Measurements from ENCODE around the gene UBTD1. TPM values are rescaled to one million over a fixed set of nuclear protein-coding genes. Genes with fewer than 3 reads are reported as not detected.

UBTD1 gene
- total RNA-seq, 2 donors from 2014 or later = 3.3 to 5.6 TPM

- Mint-ChIP-seq H3K27me3 (peaks cover 0 to 2% of the 10 kb centered on the region in 2 donors), H3K36me3 (no peaks in the 10 kb centered on the region), H3K27ac (peak overlapping the region in 1 of 2 donors; percentile 56), H3K4me1 (ENCODE audit: low read depth in 2 of 2) (peaks cover 28 to 54% of the 10 kb centered on the region in 2 donors), H3K4me3 (no peak overlapping the region), H3K9me3 (no peaks in the 10 kb centered on the region)
- DNase-seq (ENCODE audit: low spot score) (no peak), ATAC-seq (no peak)
These were observed 3.7 kb upstream of the UBTD1 start for GRCh38 chr10:97494863-97495506.

DNA sequence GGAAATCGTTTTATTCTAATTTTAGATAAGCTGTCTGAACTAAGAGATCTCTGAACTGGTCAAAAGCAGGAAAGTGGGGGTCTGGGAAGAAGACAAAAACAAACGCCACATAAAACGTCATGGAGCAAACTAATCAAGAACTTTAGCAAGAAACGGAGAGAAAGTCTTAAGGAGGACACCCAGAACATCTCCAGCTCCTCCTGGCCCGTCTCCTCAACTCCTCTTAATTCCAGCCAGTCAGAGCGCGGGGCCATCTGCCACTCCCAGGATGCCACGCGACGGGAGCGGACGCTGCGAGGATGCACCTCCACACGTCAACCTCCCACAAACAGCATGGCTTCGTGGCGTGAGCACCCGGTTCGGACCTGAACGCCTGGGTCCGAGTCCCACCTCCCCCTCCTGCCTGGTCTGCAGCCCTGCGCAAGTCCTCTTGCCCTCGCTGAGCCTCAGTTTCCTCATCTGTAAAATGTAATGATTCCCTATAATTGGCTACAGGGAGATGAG is 1.1 kb upstream of the UBTD1 start:
- DNase-seq (ENCODE audit: low spot score) = peak; percentile 84
- peak overlapping the region; percentile 86 to 89 for H3K27ac Mint-ChIP-seq
- H3K4me1 Mint-ChIP-seq (ENCODE audit: low read depth in 2 of 2) = peaks cover 23 to 55% of the 10 kb centered on the region in 2 donors
- H3K27me3 Mint-ChIP-seq = peaks cover 18 to 27% of the 10 kb centered on the region in 2 donors
- no peaks in the 10 kb centered on the region for H3K36me3 Mint-ChIP-seq
- ATAC-seq = peak; percentile 36 to 53
- peak overlapping the region; percentile 98 for H3K4me3 Mint-ChIP-seq
- no peaks in the 10 kb centered on the region for H3K9me3 Mint-ChIP-seq

GRCh38 chr10:97498076-97498840 is 466 bp upstream of the UBTD1 start, which contains the start of gene MMS19:
MMS19 (minus strand) TSS chr10:97498422; CDS start chr10:97498384, 38 bp downstream.
- H3K4me1 Mint-ChIP-seq (ENCODE audit: low read depth in 2 of 2) = peaks cover 23 to 55% of the 10 kb centered on the region in 2 donors
- H3K9me3 Mint-ChIP-seq = no peaks in the 10 kb centered on the region
- peak within 1 kb of the TSS; percentile 98 for H3K4me3 Mint-ChIP-seq
- H3K27ac Mint-ChIP-seq = peak within 1 kb of the TSS; percentile 86 to 89
- no peaks in the 10 kb centered on the region for H3K36me3 Mint-ChIP-seq
- DNase-seq (ENCODE audit: low spot score) (peak; percentile 99), ATAC-seq (peak; percentile 95 to 96)
- peaks cover 19 to 27% of the 10 kb centered on the region in 2 donors for H3K27me3 Mint-ChIP-seq

DNA sequence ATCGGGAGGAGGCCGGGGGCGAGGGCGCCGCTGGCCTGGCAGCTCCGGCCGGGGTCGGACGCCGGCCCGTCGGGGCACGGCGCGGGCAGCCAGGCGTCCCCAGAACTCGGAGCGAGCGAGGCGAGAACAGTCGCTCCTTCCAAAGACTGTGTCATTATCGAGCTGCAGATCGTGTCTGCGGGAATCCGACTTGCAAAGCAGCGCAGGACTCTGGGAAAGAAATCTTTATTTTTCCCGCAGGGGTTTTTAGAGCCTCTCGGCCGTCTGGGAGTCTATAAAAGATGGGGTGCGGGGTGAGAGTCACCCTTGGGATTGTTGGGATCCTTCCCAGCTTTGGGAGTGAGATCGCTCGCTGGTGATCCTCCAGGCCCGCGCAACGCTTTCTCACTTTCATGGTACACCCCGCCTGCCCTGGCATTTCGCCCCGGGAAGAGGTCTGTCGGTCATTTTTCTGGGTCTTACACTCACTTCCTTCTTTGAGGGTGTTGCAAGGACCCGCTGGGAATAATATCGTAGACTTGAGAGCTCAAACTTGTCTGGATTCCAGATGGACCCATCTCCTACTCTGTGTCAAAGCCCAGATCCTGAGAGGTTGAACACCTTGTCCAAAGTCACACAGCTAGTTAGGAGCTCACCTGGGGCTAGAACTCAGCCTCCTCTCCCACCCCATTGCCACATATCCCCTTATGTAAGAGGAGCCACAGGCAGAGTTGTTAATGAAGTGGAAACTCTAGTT is 1.0 kb downstream of the UBTD1 start:
- no peaks in the 10 kb centered on the region for H3K9me3 Mint-ChIP-seq
- ATAC-seq = no peak
- H3K4me1 Mint-ChIP-seq (ENCODE audit: low read depth in 2 of 2) = peaks cover 17 to 47% of the 10 kb centered on the region in 2 donors
- H3K27ac Mint-ChIP-seq = no peak overlapping the region
- peak overlapping the region; percentile 53 for H3K4me3 Mint-ChIP-seq
- H3K36me3 Mint-ChIP-seq = no peaks in the 10 kb centered on the region
- DNase-seq (ENCODE audit: low spot score) = no peak
- H3K27me3 Mint-ChIP-seq = peaks cover 19 to 27% of the 10 kb centered on the region in 2 donors

- Mint-ChIP-seq H3K9me3 (no peaks in the 10 kb centered on the region), H3K27me3 (peaks cover 19 to 27% of the 10 kb centered on the region in 2 donors), H3K4me1 (ENCODE audit: low read depth in 2 of 2) (peaks cover 15 to 43% of the 10 kb centered on the region in 2 donors), H3K27ac (no peak overlapping the region), H3K36me3 (no peaks in the 10 kb centered on the region), H3K4me3 (peak overlapping the region; percentile 53)
- no peak for DNase-seq (ENCODE audit: low spot score)
- no peak for ATAC-seq
These were observed 1.5 kb downstream of the UBTD1 start for GRCh38 chr10:97500297-97500575.

- H3K36me3 Mint-ChIP-seq = no peaks in the 10 kb centered on the region
- DNase-seq (ENCODE audit: low spot score) = no peak
- no peak overlapping the region for H3K4me3 Mint-ChIP-seq
- peaks cover 4 to 18% of the 10 kb centered on the region in 2 donors for H3K4me1 Mint-ChIP-seq (ENCODE audit: low read depth in 2 of 2)
- H3K27me3 Mint-ChIP-seq = peaks cover 25 to 33% of the 10 kb centered on the region in 2 donors
- no peak for ATAC-seq
- no peaks in the 10 kb centered on the region for H3K9me3 Mint-ChIP-seq
- no peak overlapping the region for H3K27ac Mint-ChIP-seq
These were observed 4.2 kb downstream of the UBTD1 start for GRCh38 chr10:97502916-97503315.

GRCh38 chr10:97503406-97503805 is 4.7 kb downstream of the UBTD1 start:
- no peak overlapping the region for H3K27ac Mint-ChIP-seq
- ATAC-seq = no peak
- peaks cover 4 to 14% of the 10 kb centered on the region in 2 donors for H3K4me1 Mint-ChIP-seq (ENCODE audit: low read depth in 2 of 2)
- H3K9me3 Mint-ChIP-seq = no peaks in the 10 kb centered on the region
- peaks cover 25 to 33% of the 10 kb centered on the region in 2 donors for H3K27me3 Mint-ChIP-seq
- no peak for DNase-seq (ENCODE audit: low spot score)
- no peaks in the 10 kb centered on the region for H3K36me3 Mint-ChIP-seq
- H3K4me3 Mint-ChIP-seq = no peak overlapping the region

GRCh38 chr10:97505152-97505551 is 6.4 kb downstream of the UBTD1 start:
- Mint-ChIP-seq H3K27ac (no peak overlapping the region), H3K9me3 (no peaks in the 10 kb centered on the region), H3K4me3 (no peak overlapping the region), H3K4me1 (ENCODE audit: low read depth in 2 of 2) (peaks cover under 1 to 10% of the 10 kb centered on the region in 2 donors), H3K36me3 (no peaks in the 10 kb centered on the region), H3K27me3 (peaks cover 23 to 29% of the 10 kb centered on the region in 2 donors)
- no peak for DNase-seq (ENCODE audit: low spot score)
- no peak for ATAC-seq

GRCh38 chr10:97506199-97506991 is 7.7 kb downstream of the UBTD1 start:
- no peak for DNase-seq (ENCODE audit: low spot score)
- Mint-ChIP-seq H3K27ac (no peak overlapping the region), H3K4me3 (no peak overlapping the region), H3K27me3 (peaks cover 15 to 16% of the 10 kb centered on the region in 2 donors), H3K36me3 (no peaks in the 10 kb centered on the region), H3K9me3 (no peaks in the 10 kb centered on the region), H3K4me1 (ENCODE audit: low read depth in 2 of 2) (no peaks in the 10 kb centered on the region)
- ATAC-seq = peak in 1 of 2 donors; percentile 31

DNA sequence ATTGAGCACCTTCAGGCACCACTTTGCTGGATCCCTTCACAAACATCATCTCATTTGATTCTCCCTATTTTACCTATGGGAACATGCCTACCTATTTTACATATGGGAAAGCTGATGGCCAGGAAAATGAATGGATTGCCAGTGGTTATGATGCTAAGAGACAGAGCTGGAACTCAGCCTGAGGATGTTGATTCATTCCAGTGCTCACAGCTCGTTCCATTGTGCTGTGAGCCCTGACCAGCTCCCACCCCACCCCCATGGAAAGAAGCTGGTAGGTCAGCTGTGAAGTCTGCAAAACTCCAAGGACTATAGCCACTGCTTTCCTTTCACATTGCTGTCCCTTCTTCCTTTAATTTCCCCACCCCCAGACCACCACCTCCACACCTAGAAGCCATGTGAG is 9.6 kb downstream of the UBTD1 start:
- no peak overlapping the region for H3K4me3 Mint-ChIP-seq
- DNase-seq (ENCODE audit: low spot score) = no peak
- H3K27ac Mint-ChIP-seq = no peak overlapping the region
- no peaks in the 10 kb centered on the region for H3K9me3 Mint-ChIP-seq
- peaks cover 9 to 10% of the 10 kb centered on the region in 2 donors for H3K27me3 Mint-ChIP-seq
- no peaks in the 10 kb centered on the region for H3K36me3 Mint-ChIP-seq
- ATAC-seq = no peak
- H3K4me1 Mint-ChIP-seq (ENCODE audit: low read depth in 2 of 2) = no peaks in the 10 kb centered on the region

GRCh38 chr10:97509120-97509680 is 10.5 kb downstream of the UBTD1 start:
- ATAC-seq (peak in 1 of 2 donors; percentile 22), DNase-seq (ENCODE audit: low spot score) (no peak)
- Mint-ChIP-seq H3K27me3 (peaks cover 9 to 16% of the 10 kb centered on the region in 2 donors), H3K36me3 (no peaks in the 10 kb centered on the region), H3K4me1 (ENCODE audit: low read depth in 2 of 2) (no peaks in the 10 kb centered on the region), H3K4me3 (no peak overlapping the region), H3K27ac (no peak overlapping the region), H3K9me3 (no peaks in the 10 kb centered on the region)

DNA sequence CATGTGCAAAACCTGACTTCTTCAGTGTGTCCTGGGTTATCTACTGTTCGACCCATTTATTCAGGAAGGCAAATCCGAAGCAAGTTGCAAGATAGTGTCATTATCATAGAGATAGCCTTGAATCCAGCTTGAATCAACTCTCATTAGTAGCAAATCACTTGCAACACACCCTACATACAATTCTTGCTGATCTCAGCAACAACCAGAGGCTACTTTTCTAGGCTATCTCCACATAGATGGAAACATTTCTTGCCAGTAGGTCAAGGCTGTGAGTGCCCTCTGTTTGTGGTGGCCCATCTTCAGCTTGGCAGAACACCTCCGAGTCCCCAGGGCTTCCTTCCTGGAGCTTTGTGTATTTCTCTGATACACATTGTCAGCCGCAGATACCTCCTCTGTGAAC is 12.0 kb downstream of the UBTD1 start:
- Mint-ChIP-seq H3K27me3 (peaks cover 12 to 26% of the 10 kb centered on the region in 2 donors), H3K27ac (no peak overlapping the region), H3K36me3 (no peaks in the 10 kb centered on the region), H3K9me3 (no peaks in the 10 kb centered on the region), H3K4me3 (no peak overlapping the region), H3K4me1 (ENCODE audit: low read depth in 2 of 2) (no peaks in the 10 kb centered on the region)
- no peak for DNase-seq (ENCODE audit: low spot score)
- no peak for ATAC-seq
